Kidney glomerular epithelial cell (primary cell): ENCODE measurements around the gene CWC27.
A peak's percentile ranks its signal among the peaks of the same experiment; 100 is the strongest.

ENCODE experiments used
- DNase-seq: peaks from one replicate; lab custom pipeline; 2025; lab: John Stamatoyannopoulos, UW

CWC27 gene

DNA sequence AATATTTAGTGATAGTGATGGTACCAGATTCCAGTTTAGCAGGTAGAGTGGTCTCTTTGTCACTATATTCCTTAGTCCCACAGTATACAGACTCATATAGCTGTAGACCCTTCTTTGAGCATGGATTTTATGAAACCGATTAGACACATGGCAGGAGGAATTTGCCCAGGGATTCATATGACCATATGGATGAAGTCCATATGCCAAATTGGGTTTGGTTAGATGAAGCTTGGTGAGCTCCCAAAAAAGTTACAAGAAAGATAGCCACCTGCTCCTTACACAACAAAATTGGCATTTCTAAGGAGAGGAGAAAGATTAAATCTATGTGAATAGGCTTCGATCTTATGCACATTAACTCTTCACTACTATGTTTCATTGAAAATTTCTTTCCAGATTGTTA, 211.4 kb downstream of the CWC27 start:
- no peak for DNase-seq

GRCh38 chr5:64987768-64988167, 219.0 kb downstream of the CWC27 start:
- DNase-seq = no peak

DNA sequence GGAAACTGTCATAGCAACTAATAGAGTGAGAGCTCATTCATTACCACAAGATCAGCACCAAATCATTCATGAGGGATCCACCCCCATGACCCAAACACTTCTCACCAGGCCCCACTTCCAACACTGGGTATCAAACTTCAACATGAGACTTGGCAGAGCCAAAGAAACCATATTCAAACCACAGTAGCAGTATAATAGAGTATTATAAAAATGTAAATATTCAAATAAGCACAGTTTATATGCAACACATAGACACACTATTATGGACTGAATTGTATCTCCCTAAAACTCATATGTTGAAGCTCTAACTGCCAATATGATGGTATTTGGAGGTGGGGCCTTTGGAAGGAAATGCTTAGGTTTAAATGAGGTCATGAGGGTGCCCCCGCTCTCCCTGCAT, 240.5 kb downstream of the CWC27 start:
- no peak for DNase-seq

- no peak for DNase-seq
Observed at GRCh38 chr5:65010841-65011240, 242.1 kb downstream of the CWC27 start.

DNA sequence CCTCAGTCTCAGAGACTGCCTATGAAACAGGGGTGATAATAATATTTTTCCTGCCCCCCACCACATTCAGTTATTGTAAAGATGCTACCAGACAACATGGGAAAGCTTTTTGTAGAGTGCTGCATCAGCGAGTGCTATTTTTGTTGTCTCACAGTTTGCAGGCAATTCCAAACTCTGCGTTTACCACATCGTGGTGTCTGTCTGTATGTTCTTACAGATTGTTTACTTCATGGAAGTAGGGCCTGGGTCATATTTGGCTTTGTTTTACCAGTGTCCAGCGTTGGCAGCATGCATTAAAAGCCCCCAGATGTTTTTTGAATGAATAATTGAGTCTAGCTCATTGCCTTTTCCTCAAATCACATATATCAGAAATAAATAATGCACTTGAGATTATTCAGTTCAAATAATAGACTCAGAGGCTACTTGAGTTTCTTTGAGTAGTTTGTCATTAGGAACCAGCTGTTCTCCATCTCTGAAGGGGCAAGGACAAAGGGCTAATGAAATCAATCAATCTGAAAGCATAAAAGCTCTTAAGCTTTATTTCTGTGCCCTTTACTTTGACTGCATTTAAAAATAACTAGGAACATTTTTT, 243.7 kb downstream of the CWC27 start:
- DNase-seq = no peak

DNA sequence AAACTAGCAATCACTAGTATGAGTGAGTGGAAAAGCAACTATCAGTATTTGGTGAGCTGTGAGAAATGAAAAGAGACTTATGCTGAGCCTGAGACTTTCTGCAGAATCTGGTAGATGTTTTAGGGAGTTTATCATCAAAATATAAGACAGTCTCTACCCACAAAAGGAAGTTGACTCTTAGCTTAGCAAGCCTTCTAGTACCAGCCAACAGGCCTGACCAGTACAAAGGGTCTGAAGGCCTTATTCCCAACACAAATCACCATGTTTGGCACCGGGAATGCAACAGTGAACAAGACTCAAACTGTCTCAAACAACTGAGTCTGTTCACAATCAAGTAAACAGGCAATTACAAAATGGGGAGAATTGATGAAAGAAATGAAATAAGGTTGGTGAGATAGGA, 244.4 kb downstream of the CWC27 start:
- no peak for DNase-seq

DNA sequence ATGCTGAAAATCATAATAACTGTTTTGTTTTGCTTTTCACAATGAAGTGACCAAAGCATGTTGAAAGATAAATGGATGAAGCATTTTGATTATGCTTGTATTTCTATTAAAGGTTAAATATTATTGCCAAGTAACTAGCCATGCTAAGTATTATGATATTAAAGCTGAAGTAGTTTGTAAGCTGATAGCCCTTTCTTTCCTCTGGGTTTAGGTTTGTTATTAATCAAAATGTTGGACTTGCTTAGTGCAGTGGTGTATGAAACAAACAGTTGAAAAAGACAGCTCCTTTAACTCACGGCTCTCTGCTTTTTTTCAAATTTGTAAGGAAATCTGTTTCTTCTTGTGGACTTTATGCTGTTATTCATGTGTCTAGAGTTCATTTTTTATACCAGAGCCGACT, 246.0 kb downstream of the CWC27 start:
- peak; percentile 45 for DNase-seq

DNA sequence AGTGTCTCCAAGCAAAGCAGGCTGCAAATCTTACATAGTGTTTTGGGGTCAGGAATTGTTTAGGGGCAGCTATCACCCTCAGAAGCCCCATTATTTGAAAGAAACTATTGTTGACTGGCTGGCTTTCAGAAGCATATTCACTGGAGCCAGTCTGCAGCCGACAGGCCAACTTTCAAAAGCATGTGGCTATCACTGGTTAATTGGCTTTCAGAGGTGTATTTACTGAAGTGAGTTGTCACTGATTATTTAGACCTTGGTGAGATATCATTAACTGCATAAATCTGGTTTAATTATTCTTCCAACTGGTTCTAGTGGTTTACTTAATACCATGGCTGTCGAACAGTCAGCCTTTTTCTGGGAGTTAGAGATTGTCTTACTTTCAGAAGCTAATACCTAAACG, 247.0 kb downstream of the CWC27 start:
- DNase-seq = no peak

- no peak for DNase-seq
Observed at GRCh38 chr5:65017636-65018035, 248.9 kb downstream of the CWC27 start.

GRCh38 chr5:65018763-65019162, 250.0 kb downstream of the CWC27 start:
- no peak for DNase-seq

DNA sequence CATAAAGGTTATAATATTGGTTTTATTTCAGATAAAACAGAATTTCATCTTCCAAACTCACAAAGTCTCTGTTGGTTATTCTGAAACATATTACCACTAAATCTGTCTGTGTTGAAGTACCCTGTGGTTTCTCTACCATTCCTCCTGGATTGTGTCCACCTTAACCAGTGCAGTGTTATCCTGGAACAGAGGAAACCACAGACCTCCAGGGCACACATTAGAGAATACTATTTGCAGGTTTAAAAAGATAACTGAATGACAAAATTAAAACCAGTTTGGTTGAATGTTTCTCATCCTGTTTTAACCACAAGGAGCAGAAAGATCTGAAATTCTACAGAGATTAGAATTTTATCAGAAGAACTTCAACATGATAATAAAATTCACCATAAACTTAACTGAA, 251.8 kb downstream of the CWC27 start:
- no peak for DNase-seq

DNA sequence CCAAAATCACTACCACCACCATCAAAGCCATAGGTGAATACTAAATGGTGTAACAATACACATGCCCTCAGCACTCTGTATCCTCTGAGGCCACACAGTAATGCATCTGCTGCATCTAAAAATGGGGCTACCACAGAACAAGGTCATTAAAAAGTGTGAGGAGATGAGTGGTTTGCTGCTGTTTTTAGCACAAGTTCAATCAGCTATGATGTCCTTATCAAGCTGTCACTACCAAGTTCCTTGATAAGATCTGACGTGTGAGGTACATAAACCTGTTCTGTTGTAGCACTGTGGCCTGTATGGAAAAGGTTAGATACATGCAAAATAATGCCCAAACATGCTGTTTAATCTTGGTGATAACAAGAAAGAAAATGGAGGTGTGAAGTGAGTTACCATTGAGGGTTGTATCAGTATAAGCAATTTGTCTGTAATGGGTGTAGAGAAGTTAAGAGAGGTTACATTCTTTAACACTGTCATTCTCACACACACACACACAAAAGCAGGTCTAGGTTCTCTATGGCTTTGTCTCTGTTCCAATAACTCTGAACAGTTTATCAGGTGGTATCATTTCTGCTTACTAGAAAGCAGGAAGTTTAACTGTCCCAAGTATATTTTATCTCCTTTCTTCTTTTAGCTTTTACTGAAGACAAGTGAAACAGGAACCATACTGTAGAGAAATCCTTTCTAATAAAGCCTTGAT, 252.9 kb downstream of the CWC27 start:
- no peak for DNase-seq

GRCh38 chr5:65022932-65023331, 254.2 kb downstream of the CWC27 start:
- no peak for DNase-seq

DNA sequence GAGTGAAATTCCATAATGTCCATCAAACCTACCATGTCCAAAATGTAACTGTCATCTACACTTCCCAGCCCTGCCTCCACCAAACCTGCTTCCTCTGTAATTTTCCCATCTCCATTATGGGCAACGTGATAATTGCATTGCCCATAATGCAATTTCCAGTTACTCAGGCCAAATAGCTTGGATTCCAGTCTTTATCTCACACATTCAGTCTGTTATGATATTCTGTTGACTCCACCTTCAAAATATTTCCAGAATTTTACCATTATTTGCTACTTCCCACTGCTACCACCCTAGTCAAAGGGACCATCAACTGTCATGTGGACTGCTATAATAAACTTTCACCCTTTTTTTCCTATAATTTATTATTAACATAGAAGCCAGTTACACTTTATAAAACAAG, 256.0 kb downstream of the CWC27 start:
- DNase-seq = no peak

- DNase-seq = no peak
Observed at GRCh38 chr5:65026816-65027548, 258.3 kb downstream of the CWC27 start.

- no peak for DNase-seq
Observed at GRCh38 chr5:65029178-65029577, 260.4 kb downstream of the CWC27 start.

DNA sequence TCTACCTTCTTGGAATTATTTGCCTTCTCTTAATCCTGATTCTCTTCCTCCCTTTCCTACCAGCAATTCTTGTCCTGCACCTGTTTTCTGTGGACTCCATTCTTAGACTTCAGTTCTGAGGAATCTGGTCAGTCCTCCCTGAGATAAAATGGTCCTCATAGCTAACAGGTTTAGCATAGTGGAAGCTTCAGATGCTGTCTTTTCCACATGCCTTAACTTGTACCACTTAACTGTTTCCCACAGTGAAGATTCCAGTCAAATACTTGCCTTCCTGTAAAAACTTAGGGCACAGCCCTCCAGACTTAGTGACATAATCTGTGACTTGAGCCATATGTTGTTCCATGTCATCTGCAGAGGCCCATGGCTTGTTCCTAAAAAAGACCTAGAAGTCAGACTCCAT, 261.3 kb downstream of the CWC27 start:
- DNase-seq = no peak

DNA sequence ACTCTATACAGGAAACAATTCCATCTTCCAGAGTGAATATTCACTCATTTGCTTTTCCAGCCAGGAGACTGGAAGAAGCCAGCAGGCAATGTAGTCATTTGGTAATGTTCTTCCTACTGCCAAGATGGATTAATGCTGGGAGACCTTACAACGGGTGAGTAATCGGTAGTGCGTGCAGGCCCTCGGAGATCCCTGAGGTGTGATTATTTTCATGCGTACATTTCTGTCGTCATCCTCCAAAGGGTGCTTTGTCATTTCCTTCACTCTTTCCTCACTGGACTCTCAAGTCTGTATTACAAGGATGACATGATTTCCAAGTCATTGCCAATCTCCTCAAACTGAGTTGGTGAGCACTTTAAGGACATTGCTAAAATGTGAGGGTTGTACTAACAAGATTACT, 263.5 kb downstream of the CWC27 start:
- no peak for DNase-seq

DNA sequence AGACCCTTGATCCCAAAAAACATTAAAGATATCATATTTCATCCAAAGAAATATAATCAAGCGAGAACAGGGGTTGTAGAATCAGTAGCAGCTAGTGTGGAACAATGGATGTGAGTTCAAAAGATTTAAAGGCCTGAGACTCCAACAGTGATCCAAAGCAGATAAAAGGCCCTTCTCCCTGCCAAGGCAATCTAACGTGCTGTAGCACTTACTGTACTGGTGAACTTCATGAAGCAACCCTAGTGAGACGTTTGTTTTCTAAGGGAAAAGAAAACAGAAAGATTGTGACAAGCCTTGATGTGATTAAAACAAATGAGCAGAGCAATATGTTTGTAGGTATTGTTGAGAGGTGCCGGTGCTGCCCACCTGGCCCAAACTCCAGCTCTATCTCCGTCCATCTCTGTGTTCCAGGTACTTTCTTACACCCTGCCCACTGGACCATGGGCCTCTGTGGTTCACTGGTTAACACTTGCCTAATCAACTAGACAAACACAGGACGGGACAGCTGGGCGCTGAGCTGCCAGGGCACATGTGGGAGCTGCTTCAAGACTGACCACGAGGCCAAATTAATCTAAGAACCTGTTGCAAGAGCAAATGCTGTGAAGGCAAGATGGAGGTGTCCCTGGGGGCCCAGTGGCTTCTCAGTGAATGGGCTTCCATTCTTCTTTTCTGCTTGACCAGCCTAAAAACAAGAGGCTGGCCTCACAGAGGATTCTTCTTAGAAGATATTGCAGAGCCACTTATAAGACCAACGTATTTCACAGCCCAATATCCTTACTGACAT, 265.5 kb downstream of the CWC27 start:
- peak; percentile 58 for DNase-seq

GRCh38 chr5:65034813-65035209, 266.1 kb downstream of the CWC27 start:
- DNase-seq = no peak

GRCh38 chr5:65035211-65036206, 266.8 kb downstream of the CWC27 start:
- DNase-seq = peak; percentile 90
